HUES48 (cell line): Measurements from ENCODE around the gene SPATA24.

ENCODE experiments used
- H3K27ac ChIP-seq: one replicate; pipeline ENCODE4 v1.7.0; 2013; ENCODE audit warnings: low read depth, low read length, inconsistent platforms
- H3K27me3 ChIP-seq: 2 replicates; pipeline ENCODE4 v1.6.1; 2013; ENCODE audit warnings: mild to moderate bottlenecking, low read length; ENCODE audit not compliant: control insufficient read depth, insufficient read depth
- H3K36me3 ChIP-seq: 2 replicates; pipeline ENCODE4 v1.6.1; 2013; ENCODE audit warnings: low read length; ENCODE audit not compliant: control insufficient read depth, insufficient read depth
- H3K4me1 ChIP-seq: 2 replicates; pipeline ENCODE4 v1.6.1; 2013; ENCODE audit warnings: mild to moderate bottlenecking, low read length; ENCODE audit not compliant: control insufficient read depth, insufficient read depth
- H3K4me3 ChIP-seq: 2 replicates; pipeline ENCODE4 v1.5.1; 2013; ENCODE audit warnings: mild to moderate bottlenecking, low read depth, low read length
- H3K9ac ChIP-seq: 2 replicates; pipeline ENCODE4 v1.6.1; 2013; ENCODE audit warnings: mild to moderate bottlenecking, low read depth, low read length, moderate library complexity
- H3K9me3 ChIP-seq: 2 replicates; pipeline ENCODE4 v1.6.1; 2013; ENCODE audit warnings: low read length; ENCODE audit not compliant: control insufficient read depth, insufficient read depth

Gene SPATA24

GRCh38 chr5:139404484-139404840 lies 573 bp upstream of the SPATA24 start:
- H3K27ac ChIP-seq, result peak overlapping the region; percentile 99

GRCh38 chr5:139403418-139403786 lies 487 bp downstream of the SPATA24 start:
- peak overlapping the region; percentile 99 for H3K27ac ChIP-seq
- no peaks in the 10 kb centered on the region for H3K27me3 ChIP-seq
- peak overlapping the region; percentile 76 for H3K4me3 ChIP-seq
- H3K4me1 ChIP-seq, result peaks cover 11% of the 10 kb centered on the region; the same call in 1 of the 2 replicates
- peaks cover 13% of the 10 kb centered on the region; the same call in 1 of the 2 replicates for H3K36me3 ChIP-seq
- H3K9ac ChIP-seq, result peak overlapping the region; percentile 83
- no peaks in the 10 kb centered on the region for H3K9me3 ChIP-seq

More at GRCh38 chr5:139404484-139404840, 573 bp upstream of the SPATA24 start:
- H3K36me3 ChIP-seq, result peaks cover 11% of the 10 kb centered on the region; the same call in 1 of the 2 replicates
- H3K9me3 ChIP-seq, result no peaks in the 10 kb centered on the region
- H3K4me1 ChIP-seq, result peaks cover 11% of the 10 kb centered on the region; the same call in 1 of the 2 replicates
- peak overlapping the region; percentile 28; the same call in 1 of the 2 replicates for H3K9ac ChIP-seq
- H3K27me3 ChIP-seq, result no peaks in the 10 kb centered on the region
- H3K4me3 ChIP-seq, result peak overlapping the region; percentile 76

- Histone ChIP-seq H3K36me3 (peaks cover 13% of the 10 kb centered on the region; the same call in 1 of the 2 replicates), H3K27ac (no peak overlapping the region), H3K4me1 (peaks cover 11% of the 10 kb centered on the region; the same call in 1 of the 2 replicates), H3K9ac (no peak overlapping the region), H3K27me3 (no peaks in the 10 kb centered on the region), H3K9me3 (no peaks in the 10 kb centered on the region), H3K4me3 (no peak overlapping the region)
Observed at GRCh38 chr5:139402561-139403158, 1.2 kb downstream of the SPATA24 start.

GRCh38 chr5:139401546-139401945 lies 2.3 kb downstream of the SPATA24 start:
- H3K36me3 ChIP-seq, result peaks cover 13% of the 10 kb centered on the region; the same call in 1 of the 2 replicates
- H3K27me3 ChIP-seq, result no peaks in the 10 kb centered on the region
- peaks cover 11% of the 10 kb centered on the region; the same call in 1 of the 2 replicates for H3K4me1 ChIP-seq
- H3K27ac ChIP-seq, result no peak overlapping the region
- no peak overlapping the region for H3K4me3 ChIP-seq
- H3K9me3 ChIP-seq, result no peaks in the 10 kb centered on the region
- H3K9ac ChIP-seq, result no peak overlapping the region

GRCh38 chr5:139399501-139400121 lies 4.3 kb downstream of the SPATA24 start:
- peaks cover 14% of the 10 kb centered on the region; the same call in 1 of the 2 replicates for H3K4me1 ChIP-seq
- H3K9me3 ChIP-seq, result no peaks in the 10 kb centered on the region
- no peak overlapping the region for H3K4me3 ChIP-seq
- no peak overlapping the region for H3K27ac ChIP-seq
- H3K27me3 ChIP-seq, result peaks cover 8% of the 10 kb centered on the region
- H3K36me3 ChIP-seq, result peaks cover 13% of the 10 kb centered on the region; the same call in 1 of the 2 replicates
- H3K9ac ChIP-seq, result no peak overlapping the region

GRCh38 chr5:139397921-139398320 lies 6.0 kb downstream of the SPATA24 start:
- Histone ChIP-seq H3K27me3 (peaks cover 25% of the 10 kb centered on the region), H3K27ac (no peak overlapping the region), H3K9me3 (no peaks in the 10 kb centered on the region), H3K4me1 (0 out of 2 replicates have a peak, but pooled peaks cover 4% of the 10 kb centered on the region), H3K4me3 (no peak overlapping the region), H3K9ac (no peak overlapping the region), H3K36me3 (peaks cover 13% of the 10 kb centered on the region; the same call in 1 of the 2 replicates)

- H3K36me3 ChIP-seq, result peaks cover 13% of the 10 kb centered on the region; the same call in 1 of the 2 replicates
- peaks cover 27% of the 10 kb centered on the region for H3K27me3 ChIP-seq
- H3K9me3 ChIP-seq, result no peaks in the 10 kb centered on the region
- no peak overlapping the region for H3K4me3 ChIP-seq
- peaks cover 4% of the 10 kb centered on the region; the same call in 1 of the 2 replicates for H3K4me1 ChIP-seq
- H3K9ac ChIP-seq, result no peak overlapping the region
- no peak overlapping the region for H3K27ac ChIP-seq
Observed at GRCh38 chr5:139396691-139397090, 7.2 kb downstream of the SPATA24 start.

GRCh38 chr5:139395844-139396640 lies 7.8 kb downstream of the SPATA24 start:
- H3K36me3 ChIP-seq, result peaks cover 7% of the 10 kb centered on the region; the same call in 1 of the 2 replicates
- H3K4me1 ChIP-seq, result peaks cover 7% of the 10 kb centered on the region; the same call in 1 of the 2 replicates
- H3K9ac ChIP-seq, result no peak overlapping the region
- no peaks in the 10 kb centered on the region for H3K9me3 ChIP-seq
- H3K27me3 ChIP-seq, result peaks cover 27% of the 10 kb centered on the region
- no peak overlapping the region for H3K27ac ChIP-seq
- no peak overlapping the region for H3K4me3 ChIP-seq

- Histone ChIP-seq H3K9me3 (no peaks in the 10 kb centered on the region), H3K9ac (0 out of 2 replicates have a peak within 1 kb of the TSS, but pooled peaks have one; percentile 20), H3K4me1 (peaks cover 7% of the 10 kb centered on the region; the same call in 1 of the 2 replicates), H3K36me3 (peaks cover 6% of the 10 kb centered on the region; the same call in 1 of the 2 replicates), H3K4me3 (peak within 1 kb of the TSS; percentile 63), H3K27me3 (peaks cover 27% of the 10 kb centered on the region), H3K27ac (no peak within 1 kb of the TSS)
Observed at GRCh38 chr5:139394654-139395566, 9.0 kb downstream of the SPATA24 start, which contains the start of gene PROB1. TSS of gene PROB1 (minus strand) at chr5:139395104. CDS start at chr5:139395081, 23 bp downstream.
